K562 (cell line): ENCODE data around the gene APOC1. TPM values are rescaled to one million over a fixed set of nuclear protein-coding genes. Genes with fewer than 3 reads are reported as not detected.

Experiments
- ARID1B ChIP-seq: fragments of 450-650 bp; IDR thresholded peaks from 2 replicates; pipeline ENCODE4 v1.6.1; 2016; ENCODE audit warnings: antibody characterized with exemption, mild to moderate bottlenecking, inconsistent platforms
- CBFA2T2 ChIP-seq: fragments of 450-650 bp; conservative IDR thresholded peaks from 2 replicates; pipeline ENCODE4 v1.6.1; 2017; ENCODE audit warnings: mild to moderate bottlenecking
- CUX1 ChIP-seq: fragments of 200-800 bp; sonication (Bioruptor generic); IDR thresholded peaks from 2 replicates; pipeline ENCODE4 v1.6.1; 2016; ENCODE audit warnings: missing genetic modification characterization, missing compliant biosample characterization
- EGR1 ChIP-seq: fragments of 450-650 bp; conservative IDR thresholded peaks from 2 replicates; pipeline ENCODE4 v1.6.1; 2017; ENCODE audit warnings: mild to moderate bottlenecking
- ELF2 ChIP-seq: fragments of 250-450 bp; sonication (Bioruptor Pico); IDR thresholded peaks from 2 replicates; pipeline ENCODE4 v1.5.0; 2021; ENCODE audit warnings: mild to moderate bottlenecking
- ERF ChIP-seq: fragments of 450-650 bp; formaldehyde crosslinking; IDR thresholded peaks from 2 replicates; pipeline ENCODE4 v1.4.0; 2020; ENCODE audit warnings: mild to moderate bottlenecking, mixed read lengths
- FUS ChIP-seq: fragments of 200-400 bp; formaldehyde crosslinking; optimal IDR thresholded peaks from 2 replicates; pipeline ENCODE3; 2017; ENCODE audit warnings: low read depth, low read length
- NCOA4 ChIP-seq: fragments of 450-650 bp; IDR thresholded peaks from 2 replicates; pipeline ENCODE4 v1.6.1; 2018; ENCODE audit warnings: mild to moderate bottlenecking; ENCODE audit not compliant: partially characterized antibody
- RREB1 ChIP-seq: fragments of 250-450 bp; sonication (Bioruptor Pico); IDR thresholded peaks from 2 replicates; pipeline ENCODE4 v1.4.0; 2020
- SLC30A9 ChIP-seq: fragments of 250-450 bp; sonication (Bioruptor Pico); IDR thresholded peaks from 2 replicates; pipeline ENCODE4 v1.8.0; 2022; ENCODE audit warnings: mild to moderate bottlenecking, moderate library complexity
- THAP7 ChIP-seq: fragments of 250-450 bp; sonication (Bioruptor Pico); IDR thresholded peaks from 2 replicates; pipeline ENCODE4 v1.5.0; 2021
- U2AF2 ChIP-seq: fragments of 200-400 bp; formaldehyde crosslinking; optimal IDR thresholded peaks from 2 replicates; pipeline ENCODE3; 2017; ENCODE audit warnings: low read depth, mild to moderate bottlenecking, low read length
- ZC3H11A ChIP-seq: IDR thresholded peaks from 2 replicates; pipeline ENCODE4 v1.6.1; 2012; ENCODE audit warnings: low read depth, low read length, improper control_type of control experiment
- ZNF408 ChIP-seq: fragments of 250-450 bp; sonication (Bioruptor Pico); IDR thresholded peaks from 2 replicates; pipeline ENCODE4 v1.4.0; 2020; ENCODE audit warnings: low read depth, mild to moderate bottlenecking, moderate library complexity
- ZNF507 ChIP-seq: conservative IDR thresholded peaks from 2 replicates; pipeline ENCODE4 v1.6.1; 2017; ENCODE audit warnings: missing genetic modification characterization, missing compliant biosample characterization
- polyA plus RNA-seq, 8 experiments: library from polyadenylated mRNA; depleted of rRNA in 4 of 8; stranded (reverse) in 5 of 8; unstranded in 3 of 8; fragments of >200 nt; fragmentation: Nextera tagmentation in 2 of 8; fragmentation: Illumina TruSeq in 1 of 8; extraction: Ambion mirVana in 2 of 8; extraction: Trizol in 1 of 8; gene quantifications; 2 replicates each; pipeline versions ENCODE4 v1.2.1 to v1.2.3, GENCODE V29; 2011 to 2014; ENCODE audit warnings: inconsistent platforms in 1 of 8, missing spikeins in 1 of 8
- total RNA-seq, 7 experiments: library from RNA; depleted of rRNA in 6 of 7; stranded (reverse); fragments of >200 nt in 6 of 7; fragmentation: Illumina TruSeq in 2 of 7; extraction: Trizol in 2 of 7; gene quantifications; 2 replicates each; pipeline versions ENCODE4 v1.2.1 to v1.2.3, GENCODE V29; 2011 to 2021; ENCODE audit warnings: low replicate concordance in 1 of 7
- TF ChIP-seq, protein P1 (sequence below): fragments of 250-450 bp; sonication (Bioruptor Pico); IDR thresholded peaks from 2 replicates; pipeline ENCODE4 v1.8.0; 2021; ENCODE audit warnings: mild to moderate bottlenecking, moderate library complexity

The APOC1 gene
- total and polyA plus RNA-seq, 9 of the 15 experiments (the other 6 are each of a cell fraction or from before 2014, with no cell fraction given): 115 to 408 (median 220) TPM

- TF ChIP-seq ARID1B: no peak
- no peak for TF ChIP-seq ERF (CRISPR knock-in tag)
- no peak for TF ChIP-seq CBFA2T2
- TF ChIP-seq U2AF2: no peak
- TF ChIP-seq, protein P1, sequence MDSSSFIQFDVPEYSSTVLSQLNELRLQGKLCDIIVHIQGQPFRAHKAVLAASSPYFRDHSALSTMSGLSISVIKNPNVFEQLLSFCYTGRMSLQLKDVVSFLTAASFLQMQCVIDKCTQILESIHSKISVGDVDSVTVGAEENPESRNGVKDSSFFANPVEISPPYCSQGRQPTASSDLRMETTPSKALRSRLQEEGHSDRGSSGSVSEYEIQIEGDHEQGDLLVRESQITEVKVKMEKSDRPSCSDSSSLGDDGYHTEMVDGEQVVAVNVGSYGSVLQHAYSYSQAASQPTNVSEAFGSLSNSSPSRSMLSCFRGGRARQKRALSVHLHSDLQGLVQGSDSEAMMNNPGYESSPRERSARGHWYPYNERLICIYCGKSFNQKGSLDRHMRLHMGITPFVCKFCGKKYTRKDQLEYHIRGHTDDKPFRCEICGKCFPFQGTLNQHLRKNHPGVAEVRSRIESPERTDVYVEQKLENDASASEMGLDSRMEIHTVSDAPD (CRISPR knock-in tag): no peak
- no peak for TF ChIP-seq ZNF507 (tag)
- TF ChIP-seq FUS: no peak
- TF ChIP-seq ELF2: no peak
- TF ChIP-seq SLC30A9 (CRISPR knock-in tag): no peak
- no peak for TF ChIP-seq ZC3H11A
- TF ChIP-seq EGR1: peak; percentile 50; the same call in 1 of the 2 replicates
- TF ChIP-seq THAP7: no peak
- TF ChIP-seq ZNF408 (CRISPR knock-in tag): no peak
- TF ChIP-seq RREB1 (CRISPR knock-in tag): no peak
- TF ChIP-seq CUX1 (CRISPR knock-in tag): no peak
- TF ChIP-seq NCOA4: no peak
Measured at GRCh38 chr19:44905437-44906160, 8.8 kb upstream of the APOC1 start, which contains the start of gene APOE (continued).
